Keratinocyte (primary cell): ENCODE data around the gene LCT. TPM values are rescaled to one million over a fixed set of nuclear protein-coding genes. Genes with fewer than 3 reads are reported as not detected.

Source experiments
- DNase-seq: peaks from one replicate; pipeline ENCODE4 v3.0.0-alpha.2; 2011; ENCODE audit warnings: low read depth, missing footprints, low spot score
- FAIRE-seq: peaks from 2 replicates; lab custom pipeline; 2011; peaks lifted over from hg19 to GRCh38; lab: Jason Lieb, UNC
- H2AFZ ChIP-seq: 2 replicates; pipeline ENCODE4 v1.6.0; 2012; ENCODE audit warnings: low read length, control low read depth, inconsistent platforms; ENCODE audit not compliant: control insufficient read depth
- H3K27ac ChIP-seq: 2 replicates; pipeline ENCODE4 v1.5.1; 2011; ENCODE audit warnings: low read length; ENCODE audit not compliant: control insufficient read depth, insufficient read depth
- H3K27me3 ChIP-seq: 3 replicates; pipeline ENCODE4 v1.6.0; 2011; ENCODE audit warnings: low read length; ENCODE audit not compliant: control insufficient read depth, insufficient read depth; ENCODE audit errors: extremely low read depth
- H3K36me3 ChIP-seq, 2 experiments: 2 replicates in 1 of 2; 3 replicates in 1 of 2; pipeline ENCODE4 v1.5.1; 2011; ENCODE audit warnings: low read length in 2 of 2, mild to moderate bottlenecking in 1 of 2; ENCODE audit not compliant: control insufficient read depth in 2 of 2, insufficient read depth in 2 of 2; ENCODE audit errors: extremely low read depth in 1 of 2
- H3K4me1 ChIP-seq: 3 replicates; pipeline ENCODE4 v1.5.1; 2011; ENCODE audit warnings: low read length; ENCODE audit not compliant: control insufficient read depth, insufficient read depth; ENCODE audit errors: extremely low read depth
- H3K4me2 ChIP-seq: 3 replicates; pipeline ENCODE4 v1.6.0; 2011; ENCODE audit warnings: low read depth, low read length; ENCODE audit not compliant: control insufficient read depth, insufficient read depth; ENCODE audit errors: extremely low read depth
- H3K4me3 ChIP-seq, 3 experiments: fragments of 200-600 bp in 1 of 3; sonication (generic) in 1 of 3; 2 replicates in 2 of 3; 3 replicates in 1 of 3; pipeline ENCODE4 v1.5.1; 2011 to 2016; ENCODE audit warnings: low read length in 3 of 3, mild to moderate bottlenecking in 3 of 3, control low read depth in 2 of 3, inconsistent platforms in 1 of 3, low read depth in 1 of 3, mixed read lengths in 1 of 3, mixed run types in 1 of 3, moderate library complexity in 1 of 3; ENCODE audit not compliant: control insufficient read depth in 2 of 3, insufficient read depth in 2 of 3; ENCODE audit errors: extremely low read depth in 1 of 3
- H3K79me2 ChIP-seq: 2 replicates; pipeline ENCODE4 v1.6.0; 2012; ENCODE audit warnings: low read length; ENCODE audit not compliant: control insufficient read depth, insufficient read depth
- H3K9ac ChIP-seq: 3 replicates; pipeline ENCODE4 v1.6.0; 2011; ENCODE audit warnings: low read length; ENCODE audit not compliant: control insufficient read depth, insufficient read depth; ENCODE audit errors: extremely low read depth
- H3K9me1 ChIP-seq: 3 replicates; pipeline ENCODE4 v1.6.0; 2011; ENCODE audit warnings: low read length; ENCODE audit not compliant: control insufficient read depth, insufficient read depth; ENCODE audit errors: extremely low read depth
- H3K9me3 ChIP-seq: 2 replicates; pipeline ENCODE4 v1.5.1; 2012; ENCODE audit warnings: low read depth, low read length; ENCODE audit not compliant: control insufficient read depth
- H4K20me1 ChIP-seq: 3 replicates; pipeline ENCODE4 v1.6.0; 2011; ENCODE audit warnings: low read length; ENCODE audit not compliant: control insufficient read depth, insufficient read depth; ENCODE audit errors: extremely low read depth
- CTCF ChIP-seq, 3 experiments: IDR thresholded peaks in 1 of 3; conservative IDR thresholded peaks in 1 of 3; optimal IDR thresholded peaks in 1 of 3; 2 replicates in 2 of 3; 3 replicates in 1 of 3; pipeline versions ENCODE3 to v1.5.1; 2011; ENCODE audit warnings: low read length in 3 of 3, mild to moderate bottlenecking in 3 of 3, moderate library complexity in 2 of 3, control low read depth in 1 of 3, inconsistent platforms in 1 of 3; ENCODE audit not compliant: insufficient read depth in 2 of 3; ENCODE audit errors: extremely low read depth in 1 of 3
- EZH2 ChIP-seq: IDR thresholded peaks from one replicate; pipeline ENCODE4 v1.6.1; 2012; ENCODE audit warnings: inconsistent platforms, mild to moderate bottlenecking, low read length, moderate library complexity
- dilution Hi-C: fragments of 300-500 bp; cut with MboI; formaldehyde crosslinking; loops from one replicate; pipeline ENCODE4 v1.7.0; 2020; ENCODE audit warnings: low sequenced_read_pairs; ENCODE audit not compliant: extremely low pct_ligation_motif_present
- polyA plus RNA-seq, 5 experiments: library from polyadenylated mRNA; depleted of rRNA in 3 of 5; stranded (reverse) in 3 of 5; stranded (forward) in 1 of 5; unstranded in 1 of 5; fragments of >200 nt; gene quantifications; 1 replicate in 1 of 5; 2 replicates in 3 of 5; 3 replicates in 1 of 5; pipeline versions ENCODE4 v1.2.1 to v1.2.3, GENCODE V29; 2011 to 2012; ENCODE audit warnings: missing spikeins in 2 of 5, low read depth in 1 of 5, low replicate concordance in 1 of 5

Gene LCT
- polyA plus RNA-seq, 1 donor (not counting 4 experiments of a cell fraction or from before 2014, with no cell fraction given): 0.01 TPM

GRCh38 chr2:135775420-135775819, 61.6 kb downstream of the LCT start:
- peaks cover 7% of the 10 kb centered on the region for H3K4me1 ChIP-seq
- no peak overlapping the region for H3K4me2 ChIP-seq
- no peaks in the 10 kb centered on the region for H3K9me1 ChIP-seq
- H3K36me3 ChIP-seq: peaks cover 26 to 28% of the 10 kb centered on the region in 2 experiments
- TF ChIP-seq CTCF (optimal IDR thresholded peaks at IDR 0.05 in 1 of 3, IDR thresholded peaks at IDR 0.05 in 1 of 3, conservative IDR thresholded peaks at IDR 0.05 in 1 of 3; ENCODE audit: extremely low read depth in 1 of 3, insufficient read depth in 2 of 3, low read length in 3 of 3) (no peak), EZH2 (no peak)
- no peaks in the 10 kb centered on the region for H3K27me3 ChIP-seq
- no peaks in the 10 kb centered on the region for H3K9me3 ChIP-seq
- H3K79me2 ChIP-seq: no peaks in the 10 kb centered on the region
- no peak overlapping the region for H3K4me3 ChIP-seq
- dilution Hi-C loops: no loop called here
- H2AFZ ChIP-seq: no peak overlapping the region
- DNase-seq: no peak
- no peak overlapping the region for H3K27ac ChIP-seq
- no peak overlapping the region for H3K9ac ChIP-seq
- H4K20me1 ChIP-seq: no peaks in the 10 kb centered on the region
- FAIRE-seq: no peak

DNA sequence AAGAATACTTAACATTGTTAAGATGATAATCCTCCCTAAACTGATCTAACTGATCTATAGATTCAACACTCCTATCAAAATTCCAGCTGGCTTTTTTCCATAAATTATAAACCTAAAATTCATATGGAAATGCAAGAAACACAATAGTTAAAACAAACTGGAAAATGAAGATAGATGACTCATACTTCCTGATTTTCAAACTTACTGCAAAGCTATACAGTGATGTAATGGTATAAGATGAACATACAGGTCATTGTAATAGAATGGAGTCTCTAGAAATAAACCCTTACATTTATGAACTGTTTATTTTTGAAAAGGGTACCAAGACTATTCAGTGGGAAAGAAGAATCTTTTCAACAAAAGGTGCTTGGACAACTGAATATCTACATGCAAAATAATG, 63.1 kb downstream of the LCT start:
- H3K4me1 ChIP-seq: peaks cover 7% of the 10 kb centered on the region
- FAIRE-seq (no peak), DNase-seq (no peak)
- H3K9me1 ChIP-seq: no peaks in the 10 kb centered on the region
- TF ChIP-seq CTCF (optimal IDR thresholded peaks at IDR 0.05 in 1 of 3, IDR thresholded peaks at IDR 0.05 in 1 of 3, conservative IDR thresholded peaks at IDR 0.05 in 1 of 3; ENCODE audit: extremely low read depth in 1 of 3, insufficient read depth in 2 of 3, low read length in 3 of 3): no peak
- TF ChIP-seq EZH2: no peak
- dilution Hi-C loops: no loop called here
- H4K20me1 ChIP-seq: no peaks in the 10 kb centered on the region
- H2AFZ ChIP-seq: no peak overlapping the region
- H3K27me3 ChIP-seq: no peaks in the 10 kb centered on the region
- H3K36me3 ChIP-seq: peaks cover 24 to 26% of the 10 kb centered on the region in 2 experiments
- H3K4me2 ChIP-seq: no peak overlapping the region
- H3K79me2 ChIP-seq: no peaks in the 10 kb centered on the region
- no peak overlapping the region for H3K4me3 ChIP-seq
- H3K27ac ChIP-seq: peak overlapping the region; percentile 1
- no peak overlapping the region for H3K9ac ChIP-seq
- H3K9me3 ChIP-seq: no peaks in the 10 kb centered on the region
